DMS 273 (cell line): ENCODE results near the gene LINC00237.
A peak's percentile ranks its signal among the peaks of the same experiment; 100 is the strongest.

ENCODE experiments used
- DNase-seq: peaks from one replicate; lab custom pipeline; 2025; ENCODE audit not compliant: unreplicated experiment; lab: John Stamatoyannopoulos, UW

LINC00237 gene

GRCh38 chr20:21106171-21107017 is at the start of gene LINC00237:
TSS of gene LINC00237 (minus strand) at chr20:21106358.
- DNase-seq: no peak

DNA sequence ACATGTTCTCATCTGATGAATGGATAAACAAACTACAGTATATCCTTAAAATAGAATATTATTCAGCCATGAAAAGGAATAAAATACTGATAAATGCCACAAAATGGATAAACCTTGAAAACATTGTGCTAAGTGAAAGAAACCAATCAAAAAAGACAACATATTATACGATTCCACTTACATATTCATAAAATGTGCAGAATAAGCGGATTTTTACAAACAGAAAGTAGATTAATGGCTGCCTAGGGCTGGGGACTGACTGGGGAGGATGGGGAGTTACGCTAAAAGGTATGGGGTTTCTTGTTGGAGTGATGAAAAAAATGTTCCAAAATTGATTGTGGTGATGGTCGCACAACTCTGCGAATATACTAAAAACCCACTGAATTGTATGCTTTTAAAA is 49.1 kb upstream of the LINC00237 start:
- DNase-seq: no peak

GRCh38 chr20:21154692-21155091 is 48.5 kb upstream of the LINC00237 start:
- peak; percentile 28 for DNase-seq

DNA sequence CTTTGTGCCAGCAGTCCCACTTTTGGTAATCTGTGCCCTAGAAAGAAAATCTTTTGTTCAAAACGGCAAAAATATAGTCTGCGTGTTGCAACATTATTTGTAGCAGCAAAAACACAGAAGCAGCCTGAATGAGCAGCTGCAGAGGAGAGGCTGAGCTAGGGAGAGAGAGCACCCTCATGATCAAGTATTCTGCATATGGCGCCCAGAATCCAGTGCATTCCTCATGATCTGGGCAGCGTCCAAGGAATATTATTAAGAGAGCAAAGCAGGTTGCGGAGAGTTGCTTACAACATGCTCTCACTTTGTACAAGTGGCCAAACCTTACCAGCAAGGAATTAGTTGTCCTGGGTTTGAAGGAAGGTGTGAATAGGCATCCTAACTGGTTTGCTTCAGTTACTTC is 45.6 kb upstream of the LINC00237 start:
- DNase-seq: no peak

DNA sequence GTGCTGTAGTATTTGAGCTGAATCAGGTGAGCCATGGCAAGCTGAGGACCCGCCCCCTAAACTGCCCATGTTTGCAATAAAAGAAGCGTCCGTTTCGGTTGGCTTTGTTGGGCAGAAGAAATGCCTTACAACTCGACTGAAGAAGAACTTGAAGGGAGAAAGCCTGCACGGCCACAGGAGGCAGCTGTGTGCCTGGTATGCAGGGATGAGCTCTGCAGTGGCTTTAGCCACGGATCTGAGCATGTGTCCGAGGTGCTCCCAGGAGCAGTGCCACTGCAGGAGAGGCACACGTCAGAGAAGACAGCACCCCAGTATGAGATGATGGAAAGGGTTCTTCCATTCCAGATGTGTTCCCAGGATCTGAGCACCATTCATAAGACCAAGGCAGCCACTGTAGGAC is 43.2 kb upstream of the LINC00237 start:
- no peak for DNase-seq

GRCh38 chr20:21147593-21147992 is 41.4 kb upstream of the LINC00237 start:
- no peak for DNase-seq

GRCh38 chr20:21146215-21146614 is 40.1 kb upstream of the LINC00237 start:
- no peak for DNase-seq

DNA sequence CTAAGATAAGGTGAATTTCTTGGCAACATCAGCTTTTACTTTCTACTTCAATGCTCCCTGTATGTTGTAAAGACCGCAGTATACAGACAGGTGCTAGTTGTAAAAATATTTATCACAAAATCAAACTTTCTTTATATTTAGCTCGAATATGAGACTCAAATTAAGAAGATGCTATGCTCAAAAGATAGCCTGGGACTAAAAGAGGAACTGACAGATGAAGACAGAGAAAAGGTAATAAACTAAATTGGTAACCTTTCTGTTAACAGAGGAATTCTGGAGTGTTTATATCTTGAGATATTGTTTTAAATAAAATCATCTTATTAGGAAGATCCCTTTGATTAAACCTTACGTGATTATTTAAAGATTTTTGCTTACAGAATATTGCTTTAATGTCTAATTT is 39.3 kb upstream of the LINC00237 start:
- no peak for DNase-seq

GRCh38 chr20:21143194-21143890 is 37.2 kb upstream of the LINC00237 start:
- no peak for DNase-seq

- no peak for DNase-seq
These were observed 35.7 kb upstream of the LINC00237 start for GRCh38 chr20:21141825-21142224.

- no peak for DNase-seq
These were observed 33.9 kb upstream of the LINC00237 start for GRCh38 chr20:21139881-21140566.

DNA sequence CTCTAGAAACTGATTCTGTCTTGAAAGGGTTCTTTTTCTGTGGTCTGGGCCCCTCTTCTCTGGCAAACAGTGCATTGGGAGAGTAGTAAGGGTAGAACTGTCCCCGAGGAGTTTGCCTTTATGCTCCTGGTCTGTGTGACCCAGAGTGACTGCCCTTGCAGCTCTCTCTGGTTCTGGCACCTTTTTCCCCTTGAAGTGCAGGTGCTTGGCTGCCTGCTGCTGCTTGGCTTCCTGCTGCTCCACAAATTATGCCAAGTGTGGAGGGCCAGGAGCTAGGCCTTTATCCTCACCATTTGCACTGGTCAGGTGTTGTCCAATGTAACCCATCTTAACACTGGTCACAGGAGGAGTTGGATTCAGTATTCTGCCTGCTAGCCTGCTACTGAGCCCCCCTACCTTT is 30.9 kb upstream of the LINC00237 start:
- no peak for DNase-seq

GRCh38 chr20:21136015-21136732 is 30.0 kb upstream of the LINC00237 start:
- no peak for DNase-seq

DNA sequence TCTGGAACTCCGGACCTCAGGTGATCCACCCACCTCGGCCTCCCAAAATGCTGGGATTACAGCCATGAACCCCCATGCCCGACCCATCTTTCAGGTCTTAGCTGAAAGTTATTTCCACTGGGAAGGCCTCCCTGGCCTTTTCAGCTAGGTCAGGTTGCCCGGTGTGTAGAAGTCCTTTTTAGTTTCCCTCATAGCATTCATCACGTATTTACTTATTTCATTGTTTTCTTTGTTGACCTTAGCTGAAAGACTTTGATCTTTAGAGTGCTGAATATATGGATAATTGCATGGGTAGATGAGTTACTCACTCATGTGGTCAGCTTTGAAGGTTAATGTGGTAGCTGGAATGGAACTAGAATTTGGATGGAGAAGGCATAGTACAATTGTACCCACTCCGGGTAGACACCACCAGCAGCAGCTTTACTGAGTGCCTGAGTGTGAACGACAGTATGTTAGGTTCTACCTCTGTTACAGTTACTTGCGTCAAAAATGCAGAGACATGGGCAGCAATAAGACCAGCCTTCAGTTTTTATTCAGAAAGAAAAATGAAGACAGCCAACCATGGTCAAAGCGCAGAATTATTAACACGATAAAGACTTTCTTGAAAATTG is 28.8 kb upstream of the LINC00237 start:
- DNase-seq: no peak

GRCh38 chr20:21133917-21134622 is 27.9 kb upstream of the LINC00237 start:
- DNase-seq: no peak

GRCh38 chr20:21133404-21133803 is 27.2 kb upstream of the LINC00237 start:
- DNase-seq: no peak

DNA sequence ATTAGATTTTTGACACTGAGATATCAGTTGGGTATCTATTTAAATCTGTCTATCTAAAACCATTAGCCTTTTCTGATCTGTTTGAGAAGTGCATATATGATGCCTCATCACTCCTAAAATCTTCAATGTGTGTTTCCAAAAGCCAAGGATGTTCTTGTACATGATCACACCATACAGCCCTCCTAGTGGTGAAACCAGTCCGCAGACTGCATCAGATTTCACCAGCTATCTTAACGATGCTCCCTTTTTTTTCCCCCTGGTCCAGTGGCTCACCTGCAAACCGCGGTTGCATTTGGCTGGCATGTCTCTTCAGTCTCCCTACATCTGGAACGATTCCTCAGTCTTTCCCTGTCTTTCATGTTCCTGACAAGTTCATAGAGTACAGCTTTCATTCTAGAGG is 23.7 kb upstream of the LINC00237 start:
- DNase-seq: no peak

GRCh38 chr20:21127201-21127981 is 21.2 kb upstream of the LINC00237 start:
- DNase-seq: no peak

DNA sequence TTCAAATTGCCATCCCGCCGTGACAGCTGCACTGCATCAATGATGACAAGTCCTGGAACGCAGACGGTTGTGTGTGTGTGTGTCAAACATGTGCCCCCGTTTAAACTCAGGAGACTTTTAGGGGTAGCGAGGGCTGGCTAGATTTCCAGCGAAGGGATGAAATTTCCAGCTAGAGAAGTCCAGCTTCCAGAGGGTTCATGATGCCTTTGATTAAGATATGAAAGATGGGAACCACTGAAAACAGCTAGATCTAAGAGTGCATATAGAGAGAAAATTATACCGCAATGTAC is 20.4 kb upstream of the LINC00237 start:
- peak; percentile 70 for DNase-seq
